SKM-1 treated with dmso at 0.1 percent for 144 hours (cell line): ENCODE measurements around the gene GNA12.
A peak's percentile ranks its signal among the peaks of the same experiment; 100 is the strongest.

Experiments
- DNase-seq: peaks from one replicate; lab custom pipeline; 2025; ENCODE audit not compliant: unreplicated experiment; lab: John Stamatoyannopoulos, UW

The GNA12 gene

DNA sequence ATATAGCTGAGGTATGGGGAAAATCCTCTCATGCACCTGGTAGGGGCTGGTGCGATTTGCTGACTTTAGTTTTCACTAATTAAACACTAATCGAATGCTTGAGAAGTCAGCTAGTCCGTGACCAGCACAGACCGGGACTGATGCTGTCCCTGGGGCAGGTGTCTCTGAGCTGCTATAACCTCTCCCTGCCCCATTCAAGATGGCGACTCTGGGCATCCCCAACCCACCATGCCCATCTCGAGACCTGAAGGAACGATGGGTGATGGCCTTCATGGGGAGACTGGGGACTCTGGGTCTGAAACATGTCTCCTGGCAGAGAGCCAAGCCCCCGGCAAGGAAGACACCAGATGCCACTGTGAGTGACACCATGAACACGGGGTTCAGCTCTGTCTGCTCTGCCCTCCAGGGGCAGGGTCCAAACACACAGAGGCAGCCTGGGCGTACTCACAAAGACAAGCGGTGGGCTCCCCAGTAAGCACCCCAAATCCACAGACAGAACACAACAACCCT lies 57.4 kb downstream of the GNA12 start:
- DNase-seq, result no peak

DNA sequence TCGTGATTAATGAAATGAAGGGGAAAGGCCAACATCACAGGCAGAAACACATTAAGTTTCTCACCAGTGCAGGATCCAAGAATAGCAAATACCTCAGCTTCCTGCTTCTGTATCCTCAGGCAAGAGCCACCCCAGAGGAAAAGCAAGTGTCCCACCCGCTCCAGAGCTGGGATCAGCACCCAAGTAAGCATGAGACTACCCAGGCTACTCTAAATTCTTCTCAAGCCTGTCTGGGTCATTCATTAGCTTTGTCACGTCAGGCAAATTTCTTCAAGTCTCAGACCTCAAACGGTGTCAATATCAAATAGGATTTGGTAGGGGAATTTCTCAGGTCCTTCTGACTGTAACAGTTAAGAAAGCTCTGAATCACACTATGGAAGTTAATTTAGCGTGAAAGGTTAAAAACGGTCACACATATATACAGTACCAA lies 59.0 kb downstream of the GNA12 start:
- DNase-seq, result no peak

GRCh38 chr7:2782565-2782964 lies 61.5 kb downstream of the GNA12 start:
- no peak for DNase-seq

DNA sequence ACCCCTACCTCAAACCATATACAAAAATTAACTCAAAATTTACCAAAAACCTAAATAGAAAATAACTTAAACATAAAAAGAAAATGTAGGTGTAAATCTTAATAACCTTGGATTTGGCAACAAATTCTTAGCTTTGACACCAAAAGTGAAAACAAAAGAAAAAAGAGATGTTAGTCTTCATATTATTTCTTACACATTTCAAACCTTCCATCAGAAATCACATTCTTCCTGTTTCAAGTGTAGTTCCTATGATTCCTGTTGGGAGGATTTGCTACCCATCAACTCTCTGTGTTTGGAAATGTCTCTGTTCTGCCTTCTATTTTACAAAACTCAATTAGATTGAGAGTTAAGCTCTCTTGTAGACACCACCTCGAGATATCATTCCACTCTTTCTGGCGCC lies 62.0 kb downstream of the GNA12 start:
- DNase-seq, result no peak

- no peak for DNase-seq
These were observed 62.5 kb downstream of the GNA12 start for GRCh38 chr7:2781636-2782035.

GRCh38 chr7:2779051-2779450 lies 65.1 kb downstream of the GNA12 start:
- no peak for DNase-seq

DNA sequence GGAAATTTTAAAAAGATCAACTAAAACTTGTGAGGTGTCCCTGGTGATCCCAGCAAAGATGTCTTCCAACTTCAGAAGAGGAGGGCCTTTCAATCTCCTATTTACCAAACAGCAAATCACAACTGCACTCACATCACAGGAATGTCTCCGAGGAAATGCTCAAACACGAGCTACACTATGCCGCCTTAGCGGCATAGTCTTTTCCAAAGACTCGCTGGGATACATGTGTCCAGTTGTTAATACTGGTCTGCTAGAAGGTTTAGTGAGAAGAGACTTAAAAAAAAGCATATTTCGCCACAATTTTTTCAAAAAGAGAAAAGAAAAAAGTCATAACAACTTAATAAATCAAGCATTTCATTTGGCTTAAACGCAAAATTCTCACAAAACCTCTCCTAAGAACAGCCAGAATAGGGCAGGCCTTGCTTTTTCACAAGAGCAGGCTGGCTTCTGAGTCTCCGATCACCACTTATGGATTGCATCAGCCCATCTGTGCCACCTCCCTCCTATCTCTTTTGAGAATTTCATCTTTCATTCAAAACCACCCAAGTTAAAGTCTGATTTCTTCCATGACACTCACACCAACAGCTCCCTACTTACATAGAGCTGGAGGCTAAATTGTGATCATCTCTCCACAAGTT lies 66.1 kb downstream of the GNA12 start:
- no peak for DNase-seq

DNA sequence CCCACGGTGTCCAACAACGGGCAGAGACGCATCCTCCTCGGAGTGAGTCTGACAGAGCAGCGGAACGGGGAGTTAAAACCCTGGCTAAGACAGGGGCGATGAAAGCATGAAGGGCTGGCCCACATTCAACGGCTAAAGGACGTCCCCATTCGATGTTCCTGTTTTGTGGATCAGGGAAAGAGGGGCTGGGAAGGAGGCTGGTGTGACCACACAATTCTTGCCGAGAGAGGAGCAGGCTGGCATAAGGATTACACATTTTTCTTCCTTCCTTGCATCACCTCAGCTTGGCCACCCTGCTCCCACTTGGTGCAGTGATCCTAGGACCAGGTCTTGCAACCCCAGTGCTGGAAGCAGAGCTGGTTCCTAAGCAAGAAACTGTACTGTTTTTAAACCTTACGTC lies 67.7 kb downstream of the GNA12 start:
- DNase-seq, result no peak

GRCh38 chr7:2775785-2776184 lies 68.3 kb downstream of the GNA12 start:
- no peak for DNase-seq

DNA sequence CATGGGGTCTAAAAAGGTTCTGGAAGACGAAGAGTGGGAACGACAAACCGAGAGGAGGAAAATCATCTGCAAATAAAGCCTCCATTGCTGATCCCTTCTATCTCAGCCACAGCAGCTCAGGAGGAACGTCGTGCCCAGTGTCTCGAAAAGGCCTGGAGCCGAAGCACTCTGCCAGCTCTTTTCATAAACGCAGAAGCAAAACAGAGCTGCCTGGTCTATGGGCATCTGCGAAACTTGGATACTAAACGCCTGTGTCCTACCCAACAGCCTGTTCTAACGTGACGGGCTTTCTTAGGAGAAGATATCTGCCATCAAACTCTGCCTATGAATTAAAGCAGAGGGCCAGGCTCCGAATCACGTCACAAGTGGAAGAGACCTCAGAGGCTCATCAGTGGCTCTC lies 68.7 kb downstream of the GNA12 start:
- DNase-seq, result no peak

- no peak for DNase-seq
These were observed 69.2 kb downstream of the GNA12 start for GRCh38 chr7:2774935-2775334.

DNA sequence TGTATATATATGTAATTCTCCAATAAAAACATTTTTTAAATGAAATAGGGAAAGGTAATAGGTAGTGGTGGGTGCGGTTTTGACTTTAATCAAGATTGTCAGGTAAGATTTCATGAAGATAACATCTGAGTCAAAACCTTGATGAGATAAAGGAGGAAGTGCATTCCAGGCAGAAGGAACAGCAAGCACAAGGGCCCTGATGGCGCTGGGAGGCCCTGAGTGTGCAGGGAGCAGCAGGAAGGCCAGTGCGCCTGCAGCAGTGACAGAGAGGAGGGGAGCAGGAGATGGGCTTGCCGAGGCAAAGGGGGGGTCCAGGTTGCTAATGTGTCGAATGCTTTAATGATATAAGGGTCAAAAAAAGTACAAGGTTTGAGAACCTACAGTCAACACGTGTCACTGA lies 69.8 kb downstream of the GNA12 start:
- no peak for DNase-seq

DNA sequence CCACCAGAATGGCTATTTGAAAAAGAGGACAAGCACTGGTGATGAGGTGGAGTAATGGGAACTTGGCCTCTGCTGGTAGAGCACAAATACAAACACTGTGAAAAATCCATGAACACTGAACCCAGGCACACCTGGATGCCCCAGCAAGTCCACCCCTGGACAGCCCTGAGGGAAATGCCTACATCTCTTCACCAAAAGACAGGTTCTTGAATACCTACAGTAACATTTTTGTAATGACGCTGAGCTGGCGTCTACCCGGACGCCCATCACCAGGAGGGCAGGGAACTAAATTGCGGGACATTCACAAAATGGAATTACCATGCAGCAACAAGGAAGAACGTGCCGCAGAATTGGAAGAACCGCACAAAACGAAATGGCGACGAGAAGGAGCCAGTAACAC lies 70.5 kb downstream of the GNA12 start:
- no peak for DNase-seq

- no peak for DNase-seq
These were observed 72.8 kb downstream of the GNA12 start for GRCh38 chr7:2771274-2771731.

DNA sequence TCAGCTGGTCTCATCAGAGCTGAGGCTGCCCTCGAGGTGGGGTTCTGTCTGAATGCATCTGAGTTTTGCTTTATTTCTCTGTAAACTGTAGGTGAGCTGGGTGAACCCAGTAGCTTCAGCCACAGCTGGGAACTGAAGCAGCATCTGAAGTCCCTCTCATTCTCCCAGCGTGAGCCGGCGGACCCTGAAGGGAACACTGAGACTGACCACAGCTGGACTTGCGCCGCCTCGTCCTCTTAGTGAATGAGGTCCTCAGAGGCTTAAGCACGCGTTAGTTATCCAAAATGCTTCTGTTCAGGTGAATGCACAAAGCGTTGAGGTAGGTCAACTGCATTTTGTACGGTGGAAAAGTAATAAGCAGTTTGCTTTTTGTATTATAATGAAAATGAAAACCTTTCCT lies 79.5 kb downstream of the GNA12 start:
- no peak for DNase-seq

DNA sequence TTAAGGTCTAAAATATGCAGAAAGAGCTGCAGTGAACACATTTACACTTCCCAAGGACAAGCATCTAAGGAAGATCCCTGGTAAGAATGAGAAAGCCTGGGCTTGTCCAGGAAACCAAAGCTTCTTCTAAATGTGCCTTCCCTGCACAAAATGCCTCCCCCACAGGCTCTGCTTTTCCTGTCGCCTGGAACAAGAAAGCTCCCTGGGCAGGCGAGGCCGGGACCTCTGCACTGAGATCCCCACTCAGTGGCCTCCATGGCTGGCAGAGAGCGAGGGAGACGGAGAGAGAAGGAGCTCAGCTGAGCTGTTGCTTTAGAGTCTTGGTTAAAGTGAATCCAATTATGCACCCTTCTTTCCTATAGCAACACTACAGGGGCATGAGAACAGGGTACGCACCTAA lies 80.5 kb downstream of the GNA12 start:
- no peak for DNase-seq

- no peak for DNase-seq
These were observed 82.2 kb downstream of the GNA12 start for GRCh38 chr7:2761801-2762497.

DNA sequence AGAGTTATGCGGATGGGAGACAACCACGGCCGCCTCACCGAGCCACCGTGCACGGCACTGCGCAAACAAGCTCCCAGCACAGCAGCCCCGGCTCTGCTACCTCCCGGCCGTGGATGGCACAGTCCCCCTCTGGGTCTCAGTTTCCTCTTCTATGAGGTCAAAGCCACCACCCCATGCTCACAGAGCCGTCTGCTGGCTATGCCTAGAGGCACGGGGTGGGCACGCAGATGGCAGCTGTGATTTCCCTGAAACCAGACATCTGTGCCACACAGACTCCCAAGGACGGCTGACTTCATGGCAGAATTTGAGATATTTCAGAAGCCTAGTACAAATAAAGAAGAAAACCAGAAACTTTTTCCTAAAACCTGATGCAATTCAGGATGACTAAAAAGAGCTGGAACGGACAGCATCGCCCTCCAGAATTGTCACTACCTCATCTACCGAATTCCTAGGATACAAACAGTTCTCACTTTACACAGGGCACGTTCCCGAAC lies 82.9 kb downstream of the GNA12 start:
- DNase-seq, result no peak

DNA sequence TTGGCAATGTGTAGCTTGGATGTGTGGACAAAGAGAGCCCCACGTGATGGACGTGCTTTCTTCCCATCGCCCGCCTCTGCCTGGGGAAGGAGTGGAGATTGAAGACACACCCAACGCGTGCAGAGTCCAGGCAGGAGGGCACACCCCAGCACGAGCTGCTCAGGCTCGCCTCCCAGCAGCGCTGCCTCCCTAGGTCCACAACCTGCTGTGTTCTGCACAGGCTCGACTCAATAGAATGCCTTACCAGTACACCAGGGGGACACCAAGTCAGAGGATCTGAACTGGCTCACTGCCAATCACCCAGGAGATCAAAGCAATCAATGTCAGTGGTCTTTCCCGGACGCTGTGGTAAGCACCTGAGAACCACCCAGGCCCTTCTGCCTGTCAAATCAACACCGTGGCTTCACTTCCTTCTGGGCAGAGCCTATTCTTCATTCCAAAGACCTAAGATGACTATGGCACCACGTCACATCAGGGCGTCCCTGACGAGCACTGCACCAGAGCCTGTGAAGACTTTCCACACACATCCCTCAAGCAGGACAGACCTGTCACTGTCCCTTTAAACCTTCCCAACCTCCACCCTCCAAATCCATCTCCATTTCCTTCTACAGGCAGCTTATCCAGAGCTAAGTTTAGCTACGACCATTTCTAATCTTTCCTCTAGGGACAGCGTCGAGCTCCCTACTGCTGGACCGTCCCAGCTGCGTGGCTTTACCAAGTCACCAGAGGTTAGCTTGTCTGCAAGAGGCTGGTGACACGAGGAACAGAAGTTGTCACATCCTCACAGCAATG lies 83.8 kb downstream of the GNA12 start:
- peak; percentile 18 for DNase-seq

DNA sequence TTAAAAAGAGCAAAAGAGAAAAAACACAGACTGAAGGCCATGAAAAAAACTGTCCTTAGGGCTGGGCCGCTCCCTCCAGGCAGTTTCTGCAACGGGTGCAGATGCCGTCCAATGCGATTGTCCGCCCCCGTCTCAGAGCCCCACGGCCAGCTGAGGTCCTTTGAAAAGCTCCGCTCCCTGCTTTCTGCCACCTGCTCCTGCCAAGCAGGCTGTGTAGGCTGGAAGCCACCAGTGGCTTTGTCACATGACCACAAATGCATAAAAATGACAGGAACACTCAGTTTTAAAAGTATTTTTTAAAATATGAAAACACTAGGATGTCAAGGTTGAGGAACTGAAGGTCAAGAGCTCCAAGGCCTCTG lies 84.4 kb downstream of the GNA12 start:
- no peak for DNase-seq

- DNase-seq, result no peak
These were observed 85.2 kb downstream of the GNA12 start for GRCh38 chr7:2758673-2759616.
